Left lung (tissue), 10 donors: ENCODE measurements around the gene PSMD13. TPM values are rescaled to one million over a fixed set of nuclear protein-coding genes. Genes with fewer than 3 reads are reported as not detected.

Source experiments
- ATAC-seq: fragments of 200-7000 bp; cut with Tn5 transposase; one replicate; pipeline ENCODE4 v1.9.1; 2020; ENCODE audit warnings: moderate library complexity
- DNase-seq, 4 donors: peaks; one replicate each; pipeline ENCODE4 v3.0.0-alpha.2; 2013 to 2020
- H3K27ac ChIP-seq, 2 donors: fragments of 200-600 bp; sonication (generic) in 1 of 2; one replicate each; pipeline versions ENCODE4 v1.5.0 to v1.8.0; 2020 to 2021
- H3K27me3 ChIP-seq, 2 donors: fragments of 200-600 bp; sonication (generic) in 1 of 2; one replicate each; pipeline versions ENCODE4 v1.5.0 to v1.8.0; 2020 to 2021
- H3K36me3 ChIP-seq, 2 donors: fragments of 200-600 bp; sonication (generic) in 1 of 2; one replicate each; pipeline versions ENCODE4 v1.5.0 to v1.8.0; 2020 to 2021
- H3K4me1 ChIP-seq, 2 donors: fragments of 200-600 bp; one replicate each; pipeline ENCODE4 v1.8.0; 2021
- H3K4me3 ChIP-seq, 2 donors: fragments of 200-600 bp; sonication (generic) in 1 of 2; one replicate each; pipeline versions ENCODE4 v1.5.0 to v1.8.0; 2020 to 2021; ENCODE audit warnings: mild to moderate bottlenecking in 1 of 2
- H3K9me3 ChIP-seq, 2 donors: fragments of 200-600 bp; sonication (generic) in 1 of 2; one replicate each; pipeline versions ENCODE4 v1.5.0 to v1.8.0; 2020 to 2021
- intact Hi-C, 2 donors: fragments of 100-400 bp; cut with DNase I; formaldehyde crosslinking; loops; one replicate each; pipeline versions ENCODE4 v1.11.2 to v1.14.2; 2022
- polyA plus RNA-seq, 6 donors: library from polyadenylated mRNA; unstranded; fragments of 120-200 nt; gene quantifications; one replicate each; pipeline ENCODE4 v1.2.1, GENCODE V29; 2013; ENCODE audit not compliant: insufficient read length in 6 of 6
- total RNA-seq, 2 donors: library from RNA; stranded (reverse); fragmentation: NEBNext Ultra II Directional; extraction: Animal tissue kit (Norgen Biotek cat#: 25700); gene quantifications; one replicate each; pipeline ENCODE4 v1.2.1, GENCODE V29; 2021
- TF ChIP-seq, protein P1 (sequence below), 2 donors: fragments of 200-600 bp; sonication (generic) in 1 of 2; IDR thresholded peaks; one replicate each; pipeline versions ENCODE4 v1.5.0 to v1.8.0; 2021; ENCODE audit warnings: antibody characterized with exemption in 2 of 2
- donor health status: DM: no; HTN: yes; CAD: no.
- donor health status: DM: no; HTN: no; CAD: no.

The PSMD13 gene
- total and polyA plus RNA-seq, 8 donors, result 78.0 to 157 (median 147) TPM

DNA sequence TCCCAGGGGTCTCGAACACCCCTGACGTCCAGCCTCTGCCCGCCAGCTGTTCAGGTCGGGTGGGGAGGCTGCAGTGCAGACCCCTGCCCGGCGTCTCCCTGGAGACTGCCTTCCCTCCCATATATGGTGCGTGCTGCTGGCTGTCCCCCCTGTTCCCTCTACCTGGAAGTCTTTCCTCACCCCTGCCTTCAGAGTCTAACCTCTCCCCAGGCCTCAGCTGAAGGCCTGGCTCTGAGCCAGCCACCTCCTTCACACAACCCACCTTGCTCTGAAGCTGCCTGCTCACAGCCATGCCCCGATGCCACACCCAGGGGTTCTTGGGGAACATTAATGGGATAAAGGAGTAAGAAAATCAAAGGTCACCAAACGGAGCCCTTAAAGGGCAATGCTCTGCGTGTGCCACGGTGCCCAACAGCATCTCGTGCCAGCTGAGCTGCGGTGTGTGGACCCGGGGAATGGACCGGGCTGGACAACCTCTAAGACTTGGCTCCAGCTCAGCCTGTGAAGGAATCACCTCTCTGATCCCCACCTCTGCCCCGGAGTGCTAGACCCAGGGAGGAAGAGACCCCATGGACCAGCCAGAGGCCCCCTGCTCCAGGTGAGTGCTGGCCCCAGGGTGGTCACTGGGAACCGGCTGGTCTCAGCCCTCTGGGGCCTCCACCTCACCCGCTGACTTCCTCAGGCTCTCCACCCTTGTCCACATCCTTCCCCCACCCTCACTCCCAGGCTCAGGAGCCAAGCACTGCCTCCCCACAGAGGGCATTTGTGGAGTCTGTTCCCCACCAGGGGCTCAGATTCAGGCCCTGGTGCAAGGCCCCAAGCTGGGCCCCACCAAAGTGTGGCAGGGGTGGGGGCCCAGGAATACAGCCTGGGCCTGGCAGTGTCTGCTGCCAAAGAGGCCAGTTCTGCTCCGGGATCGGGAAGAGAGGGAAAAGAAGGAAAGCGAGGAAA lies 41.5 kb downstream of the PSMD13 start, which contains the start of gene NLRP6:
Gene NLRP6, plus strand, starts transcription at position 407 of the 951 bp plus-strand sequence. Its CDS starts 163 bp downstream, at position 570.
- intact Hi-C loops, result no loop called here
- no peak for ATAC-seq
- H3K9me3 ChIP-seq, result no peaks in the 10 kb centered on the region
- peak within 1 kb of the TSS in 1 of 2 donors; percentile 7 for H3K27ac ChIP-seq
- peak within 1 kb of the TSS in 1 of 2 donors; percentile 40 for H3K4me3 ChIP-seq
- H3K27me3 ChIP-seq, result peaks cover 50 to 61% of the 10 kb centered on the region in 2 donors
- H3K4me1 ChIP-seq, result peaks cover 10 to 52% of the 10 kb centered on the region in 2 donors
- TF ChIP-seq, protein P1, sequence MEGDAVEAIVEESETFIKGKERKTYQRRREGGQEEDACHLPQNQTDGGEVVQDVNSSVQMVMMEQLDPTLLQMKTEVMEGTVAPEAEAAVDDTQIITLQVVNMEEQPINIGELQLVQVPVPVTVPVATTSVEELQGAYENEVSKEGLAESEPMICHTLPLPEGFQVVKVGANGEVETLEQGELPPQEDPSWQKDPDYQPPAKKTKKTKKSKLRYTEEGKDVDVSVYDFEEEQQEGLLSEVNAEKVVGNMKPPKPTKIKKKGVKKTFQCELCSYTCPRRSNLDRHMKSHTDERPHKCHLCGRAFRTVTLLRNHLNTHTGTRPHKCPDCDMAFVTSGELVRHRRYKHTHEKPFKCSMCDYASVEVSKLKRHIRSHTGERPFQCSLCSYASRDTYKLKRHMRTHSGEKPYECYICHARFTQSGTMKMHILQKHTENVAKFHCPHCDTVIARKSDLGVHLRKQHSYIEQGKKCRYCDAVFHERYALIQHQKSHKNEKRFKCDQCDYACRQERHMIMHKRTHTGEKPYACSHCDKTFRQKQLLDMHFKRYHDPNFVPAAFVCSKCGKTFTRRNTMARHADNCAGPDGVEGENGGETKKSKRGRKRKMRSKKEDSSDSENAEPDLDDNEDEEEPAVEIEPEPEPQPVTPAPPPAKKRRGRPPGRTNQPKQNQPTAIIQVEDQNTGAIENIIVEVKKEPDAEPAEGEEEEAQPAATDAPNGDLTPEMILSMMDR (IDR thresholded peaks at IDR 0.05), result no peak
- DNase-seq, result peak in 1 of 4 donors; percentile 54
- H3K36me3 ChIP-seq, result no peaks in the 10 kb centered on the region

DNA sequence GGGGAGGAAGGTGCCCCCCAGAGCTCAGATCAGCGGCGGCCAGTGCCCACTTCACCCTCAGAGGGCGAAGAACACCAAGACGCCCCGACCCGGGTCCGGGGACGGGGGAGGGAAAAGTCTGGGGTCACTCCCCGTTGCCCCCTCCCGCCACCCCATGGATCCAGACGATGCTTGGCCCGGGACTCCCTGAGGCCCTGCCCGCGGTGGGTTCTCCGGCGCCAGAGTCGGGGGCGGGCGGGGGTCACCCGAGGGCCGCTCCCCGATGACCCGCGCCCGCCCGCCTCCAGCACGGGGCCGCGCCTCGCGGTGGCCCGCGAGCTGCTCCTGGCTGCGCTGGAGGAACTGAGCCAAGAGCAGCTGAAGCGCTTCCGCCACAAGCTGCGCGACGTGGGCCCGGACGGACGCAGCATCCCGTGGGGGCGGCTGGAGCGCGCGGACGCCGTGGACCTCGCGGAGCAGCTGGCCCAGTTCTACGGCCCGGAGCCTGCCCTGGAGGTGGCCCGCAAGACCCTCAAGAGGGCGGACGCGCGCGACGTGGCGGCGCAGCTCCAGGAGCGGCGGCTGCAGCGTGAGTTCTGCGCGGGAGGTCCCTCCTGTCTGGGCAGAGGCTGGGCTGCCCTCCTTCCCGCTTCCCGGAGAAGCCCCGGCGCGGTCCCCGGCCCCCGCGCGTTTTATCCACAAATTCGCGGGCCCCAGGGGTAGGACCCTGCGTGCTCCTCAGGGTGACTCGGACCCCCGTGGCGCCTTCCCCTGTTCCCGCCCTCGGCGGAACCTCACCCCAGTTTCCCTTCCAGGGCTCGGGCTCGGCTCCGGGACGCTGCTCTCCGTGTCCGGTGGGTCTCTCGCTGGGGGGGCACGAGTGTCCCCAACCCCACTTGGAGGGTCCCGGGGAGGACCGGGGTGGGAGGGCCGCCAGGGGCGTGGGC lies 42.5 kb downstream of the PSMD13 start:
- Histone ChIP-seq H3K36me3 (no peaks in the 10 kb centered on the region), H3K4me3 (peak overlapping the region in 1 of 2 donors; percentile 40), H3K27me3 (peaks cover 50 to 72% of the 10 kb centered on the region in 2 donors), H3K4me1 (peaks cover 10 to 52% of the 10 kb centered on the region in 2 donors), H3K27ac (peak overlapping the region in 1 of 2 donors; percentile 7), H3K9me3 (no peaks in the 10 kb centered on the region)
- intact Hi-C loops, result no loop called here
- TF ChIP-seq, protein P1 (IDR thresholded peaks at IDR 0.05), result no peak
- ATAC-seq (peak; percentile 19), DNase-seq (peak in 1 of 4 donors; percentile 88)

DNA sequence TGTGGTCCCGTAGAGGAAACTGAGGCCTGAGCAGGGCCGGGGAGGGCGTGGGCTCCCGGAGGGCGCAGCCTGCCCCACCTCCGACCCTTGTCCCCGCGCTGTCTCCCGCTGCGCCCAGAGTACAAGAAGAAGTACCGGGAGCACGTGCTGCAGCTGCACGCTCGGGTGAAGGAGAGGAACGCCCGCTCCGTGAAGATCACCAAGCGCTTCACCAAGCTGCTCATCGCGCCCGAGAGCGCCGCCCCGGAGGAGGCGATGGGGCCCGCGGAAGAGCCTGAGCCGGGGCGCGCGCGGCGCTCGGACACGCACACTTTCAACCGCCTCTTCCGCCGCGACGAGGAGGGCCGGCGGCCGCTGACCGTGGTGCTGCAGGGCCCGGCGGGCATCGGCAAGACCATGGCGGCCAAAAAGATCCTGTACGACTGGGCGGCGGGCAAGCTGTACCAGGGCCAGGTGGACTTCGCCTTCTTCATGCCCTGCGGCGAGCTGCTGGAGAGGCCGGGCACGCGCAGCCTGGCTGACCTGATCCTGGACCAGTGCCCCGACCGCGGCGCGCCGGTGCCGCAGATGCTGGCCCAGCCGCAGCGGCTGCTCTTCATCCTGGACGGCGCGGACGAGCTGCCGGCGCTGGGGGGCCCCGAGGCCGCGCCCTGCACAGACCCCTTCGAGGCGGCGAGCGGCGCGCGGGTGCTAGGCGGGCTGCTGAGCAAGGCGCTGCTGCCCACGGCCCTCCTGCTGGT lies 43.4 kb downstream of the PSMD13 start:
- Histone ChIP-seq H3K4me1 (peaks cover 10 to 46% of the 10 kb centered on the region in 2 donors), H3K36me3 (no peaks in the 10 kb centered on the region), H3K27ac (peak overlapping the region in 1 of 2 donors; percentile 29), H3K4me3 (peak overlapping the region in 1 of 2 donors; percentile 40), H3K27me3 (peaks cover 50 to 80% of the 10 kb centered on the region in 2 donors), H3K9me3 (no peaks in the 10 kb centered on the region)
- intact Hi-C loops, result no loop called here
- DNase-seq (peak in 1 of 4 donors; percentile 88), ATAC-seq (peak; percentile 52)
- TF ChIP-seq, protein P1 (IDR thresholded peaks at IDR 0.05), result no peak

DNA sequence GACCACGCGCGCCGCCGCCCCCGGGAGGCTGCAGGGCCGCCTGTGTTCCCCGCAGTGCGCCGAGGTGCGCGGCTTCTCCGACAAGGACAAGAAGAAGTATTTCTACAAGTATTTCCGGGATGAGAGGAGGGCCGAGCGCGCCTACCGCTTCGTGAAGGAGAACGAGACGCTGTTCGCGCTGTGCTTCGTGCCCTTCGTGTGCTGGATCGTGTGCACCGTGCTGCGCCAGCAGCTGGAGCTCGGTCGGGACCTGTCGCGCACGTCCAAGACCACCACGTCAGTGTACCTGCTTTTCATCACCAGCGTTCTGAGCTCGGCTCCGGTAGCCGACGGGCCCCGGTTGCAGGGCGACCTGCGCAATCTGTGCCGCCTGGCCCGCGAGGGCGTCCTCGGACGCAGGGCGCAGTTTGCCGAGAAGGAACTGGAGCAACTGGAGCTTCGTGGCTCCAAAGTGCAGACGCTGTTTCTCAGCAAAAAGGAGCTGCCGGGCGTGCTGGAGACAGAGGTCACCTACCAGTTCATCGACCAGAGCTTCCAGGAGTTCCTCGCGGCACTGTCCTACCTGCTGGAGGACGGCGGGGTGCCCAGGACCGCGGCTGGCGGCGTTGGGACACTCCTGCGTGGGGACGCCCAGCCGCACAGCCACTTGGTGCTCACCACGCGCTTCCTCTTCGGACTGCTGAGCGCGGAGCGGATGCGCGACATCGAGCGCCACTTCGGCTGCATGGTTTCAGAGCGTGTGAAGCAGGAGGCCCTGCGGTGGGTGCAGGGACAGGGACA lies 44.1 kb downstream of the PSMD13 start:
- peaks cover 50 to 80% of the 10 kb centered on the region in 2 donors for H3K27me3 ChIP-seq
- TF ChIP-seq, protein P1 (IDR thresholded peaks at IDR 0.05), result no peak
- H3K4me3 ChIP-seq, result peak overlapping the region in 1 of 2 donors; percentile 40
- no peaks in the 10 kb centered on the region for H3K9me3 ChIP-seq
- H3K36me3 ChIP-seq, result no peaks in the 10 kb centered on the region
- H3K27ac ChIP-seq, result peak overlapping the region in 1 of 2 donors; percentile 29
- intact Hi-C loops, result no loop called here
- peak in 1 of 4 donors; percentile 89 for DNase-seq
- peaks cover 10 to 46% of the 10 kb centered on the region in 2 donors for H3K4me1 ChIP-seq
- ATAC-seq, result no peak
